GM12873 (cell line): ENCODE measurements around the gene NCKAP5L.

Experiments used
- TF ChIP-seq, protein P1 (sequence below): IDR thresholded peaks from 2 replicates; pipeline ENCODE4 v1.5.1; 2012; ENCODE audit warnings: low read depth, mild to moderate bottlenecking, moderate library complexity, low read length, control low read depth; ENCODE audit not compliant: insufficient read depth; ENCODE audit errors: missing control alignments

NCKAP5L gene, protein sequence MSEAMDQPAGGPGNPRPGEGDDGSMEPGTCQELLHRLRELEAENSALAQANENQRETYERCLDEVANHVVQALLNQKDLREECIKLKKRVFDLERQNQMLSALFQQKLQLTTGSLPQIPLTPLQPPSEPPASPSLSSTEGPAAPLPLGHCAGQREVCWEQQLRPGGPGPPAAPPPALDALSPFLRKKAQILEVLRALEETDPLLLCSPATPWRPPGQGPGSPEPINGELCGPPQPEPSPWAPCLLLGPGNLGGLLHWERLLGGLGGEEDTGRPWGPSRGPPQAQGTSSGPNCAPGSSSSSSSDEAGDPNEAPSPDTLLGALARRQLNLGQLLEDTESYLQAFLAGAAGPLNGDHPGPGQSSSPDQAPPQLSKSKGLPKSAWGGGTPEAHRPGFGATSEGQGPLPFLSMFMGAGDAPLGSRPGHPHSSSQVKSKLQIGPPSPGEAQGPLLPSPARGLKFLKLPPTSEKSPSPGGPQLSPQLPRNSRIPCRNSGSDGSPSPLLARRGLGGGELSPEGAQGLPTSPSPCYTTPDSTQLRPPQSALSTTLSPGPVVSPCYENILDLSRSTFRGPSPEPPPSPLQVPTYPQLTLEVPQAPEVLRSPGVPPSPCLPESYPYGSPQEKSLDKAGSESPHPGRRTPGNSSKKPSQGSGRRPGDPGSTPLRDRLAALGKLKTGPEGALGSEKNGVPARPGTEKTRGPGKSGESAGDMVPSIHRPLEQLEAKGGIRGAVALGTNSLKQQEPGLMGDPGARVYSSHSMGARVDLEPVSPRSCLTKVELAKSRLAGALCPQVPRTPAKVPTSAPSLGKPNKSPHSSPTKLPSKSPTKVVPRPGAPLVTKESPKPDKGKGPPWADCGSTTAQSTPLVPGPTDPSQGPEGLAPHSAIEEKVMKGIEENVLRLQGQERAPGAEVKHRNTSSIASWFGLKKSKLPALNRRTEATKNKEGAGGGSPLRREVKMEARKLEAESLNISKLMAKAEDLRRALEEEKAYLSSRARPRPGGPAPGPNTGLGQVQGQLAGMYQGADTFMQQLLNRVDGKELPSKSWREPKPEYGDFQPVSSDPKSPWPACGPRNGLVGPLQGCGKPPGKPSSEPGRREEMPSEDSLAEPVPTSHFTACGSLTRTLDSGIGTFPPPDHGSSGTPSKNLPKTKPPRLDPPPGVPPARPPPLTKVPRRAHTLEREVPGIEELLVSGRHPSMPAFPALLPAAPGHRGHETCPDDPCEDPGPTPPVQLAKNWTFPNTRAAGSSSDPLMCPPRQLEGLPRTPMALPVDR (N-terminal part only)

DNA sequence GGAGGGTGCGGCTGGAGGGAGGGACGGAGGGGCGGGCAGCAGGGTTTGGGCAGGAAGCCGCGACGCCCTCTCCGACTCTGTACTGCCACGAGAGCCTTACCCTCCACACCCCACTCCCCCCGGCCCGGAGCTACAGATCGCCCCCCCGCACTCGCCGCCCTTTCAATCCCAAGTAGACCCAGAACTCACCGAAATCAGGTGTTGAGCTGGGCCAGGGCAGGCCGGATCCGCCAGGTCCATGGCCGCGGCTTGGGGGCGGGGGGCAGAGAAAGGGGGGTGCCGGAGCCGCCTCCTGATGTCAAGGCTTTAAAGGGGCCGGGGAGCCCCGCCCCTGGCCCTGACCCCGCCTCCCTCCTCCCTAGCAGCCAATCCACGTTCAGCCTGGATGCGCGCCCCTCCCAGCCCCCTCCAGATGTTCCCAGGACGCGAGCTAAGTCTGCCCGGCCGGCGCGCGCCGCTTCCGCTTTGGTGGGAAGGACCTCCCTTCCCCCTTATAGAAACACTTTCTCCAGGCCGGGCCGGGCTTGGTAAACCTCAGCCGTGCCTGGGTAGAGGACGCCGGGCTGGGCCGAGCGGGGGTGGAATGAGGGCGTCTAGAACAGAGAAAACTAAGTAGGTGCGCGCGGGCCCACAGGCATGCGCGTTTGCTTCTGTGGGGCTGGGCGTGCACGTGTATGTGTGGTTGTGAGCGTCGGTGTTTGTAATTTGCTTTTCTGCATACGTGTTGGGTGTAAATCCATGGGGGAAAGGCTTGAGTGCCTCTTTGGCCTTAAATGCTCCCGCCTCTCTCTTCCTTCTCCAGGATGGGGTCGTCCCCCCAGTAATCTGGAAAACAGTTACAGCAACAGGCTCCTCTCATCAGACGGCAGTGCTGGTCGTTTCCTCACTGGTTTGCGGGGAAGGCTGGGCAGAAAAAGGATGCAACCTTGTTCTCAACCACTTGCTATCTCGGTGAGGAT, at the start of gene NCKAP5L:
NCKAP5L (minus strand) TSS at position 281 of the 959 bp plus-strand sequence. CDS start 24,369 bp downstream, outside the sequence.
- TF ChIP-seq, protein P1, sequence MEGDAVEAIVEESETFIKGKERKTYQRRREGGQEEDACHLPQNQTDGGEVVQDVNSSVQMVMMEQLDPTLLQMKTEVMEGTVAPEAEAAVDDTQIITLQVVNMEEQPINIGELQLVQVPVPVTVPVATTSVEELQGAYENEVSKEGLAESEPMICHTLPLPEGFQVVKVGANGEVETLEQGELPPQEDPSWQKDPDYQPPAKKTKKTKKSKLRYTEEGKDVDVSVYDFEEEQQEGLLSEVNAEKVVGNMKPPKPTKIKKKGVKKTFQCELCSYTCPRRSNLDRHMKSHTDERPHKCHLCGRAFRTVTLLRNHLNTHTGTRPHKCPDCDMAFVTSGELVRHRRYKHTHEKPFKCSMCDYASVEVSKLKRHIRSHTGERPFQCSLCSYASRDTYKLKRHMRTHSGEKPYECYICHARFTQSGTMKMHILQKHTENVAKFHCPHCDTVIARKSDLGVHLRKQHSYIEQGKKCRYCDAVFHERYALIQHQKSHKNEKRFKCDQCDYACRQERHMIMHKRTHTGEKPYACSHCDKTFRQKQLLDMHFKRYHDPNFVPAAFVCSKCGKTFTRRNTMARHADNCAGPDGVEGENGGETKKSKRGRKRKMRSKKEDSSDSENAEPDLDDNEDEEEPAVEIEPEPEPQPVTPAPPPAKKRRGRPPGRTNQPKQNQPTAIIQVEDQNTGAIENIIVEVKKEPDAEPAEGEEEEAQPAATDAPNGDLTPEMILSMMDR, result no peak

DNA sequence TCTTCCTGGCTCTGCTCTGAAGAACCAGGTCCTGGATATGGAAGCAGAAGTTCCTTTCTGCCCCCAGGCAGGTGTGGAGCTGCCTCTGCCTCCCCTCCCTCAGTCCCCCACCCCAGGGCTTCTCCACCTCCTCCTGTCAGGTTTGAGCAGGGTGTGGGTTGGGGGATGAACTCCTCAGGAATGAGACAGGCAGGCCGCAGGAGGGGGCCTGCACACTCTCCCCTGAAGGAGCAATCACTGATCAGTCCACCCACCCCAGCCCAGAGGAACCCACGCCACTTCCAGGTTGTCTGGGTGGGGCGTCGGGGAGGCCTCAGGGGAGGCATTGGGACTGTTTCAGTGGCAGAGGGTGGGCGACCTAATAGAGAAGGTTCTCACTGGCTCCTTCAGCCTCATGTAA, 48.9 kb upstream of the NCKAP5L start:
- TF ChIP-seq, protein P1, result no peak

DNA sequence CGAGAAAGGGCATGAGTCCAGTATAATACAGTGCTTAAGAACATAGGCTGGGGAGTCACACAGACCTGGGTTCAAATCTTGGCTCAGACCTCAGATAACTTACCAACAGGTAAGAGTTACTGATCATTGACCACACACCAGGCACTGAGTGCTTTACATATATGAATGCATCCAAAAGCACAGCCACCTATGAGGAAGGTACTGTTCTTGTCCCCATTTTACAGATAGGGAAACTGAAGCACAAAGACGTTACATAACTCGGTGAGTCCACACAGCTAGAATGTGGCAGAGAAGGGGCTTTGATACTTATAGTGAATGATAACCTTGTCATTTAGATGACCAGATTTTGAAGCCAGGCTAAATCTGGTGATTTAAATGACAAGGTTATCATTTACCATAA, 47.9 kb upstream of the NCKAP5L start:
- TF ChIP-seq, protein P1, result no peak

DNA sequence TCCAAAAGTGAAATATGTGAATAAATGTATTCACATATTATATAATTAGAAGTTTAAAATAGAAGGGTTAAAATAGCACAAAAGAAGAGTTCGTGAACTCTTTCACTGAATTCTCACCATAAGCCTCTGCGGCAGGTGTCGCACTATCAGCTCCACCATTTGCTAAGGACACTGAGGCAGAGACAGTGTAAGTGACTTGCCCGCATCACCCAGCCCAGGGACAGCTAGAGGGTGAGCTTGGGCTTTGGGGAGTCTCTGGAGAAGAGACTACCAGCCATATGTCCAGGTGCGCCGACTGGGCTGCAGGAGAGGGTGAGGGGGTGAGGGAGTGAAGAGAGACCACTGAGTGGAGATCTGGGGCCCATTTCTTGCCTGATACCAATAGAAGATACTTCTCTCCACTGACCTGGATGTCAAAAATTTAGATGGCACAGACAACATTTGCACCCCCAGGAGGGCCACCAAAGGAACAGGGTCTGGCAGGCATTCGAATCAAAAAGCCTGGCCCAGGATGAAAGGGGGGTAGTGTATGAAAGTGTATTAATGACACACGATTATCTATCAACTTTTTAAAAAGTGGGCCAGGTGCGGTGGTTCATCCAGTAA, 47.0 kb upstream of the NCKAP5L start:
- TF ChIP-seq, protein P1, result no peak

DNA sequence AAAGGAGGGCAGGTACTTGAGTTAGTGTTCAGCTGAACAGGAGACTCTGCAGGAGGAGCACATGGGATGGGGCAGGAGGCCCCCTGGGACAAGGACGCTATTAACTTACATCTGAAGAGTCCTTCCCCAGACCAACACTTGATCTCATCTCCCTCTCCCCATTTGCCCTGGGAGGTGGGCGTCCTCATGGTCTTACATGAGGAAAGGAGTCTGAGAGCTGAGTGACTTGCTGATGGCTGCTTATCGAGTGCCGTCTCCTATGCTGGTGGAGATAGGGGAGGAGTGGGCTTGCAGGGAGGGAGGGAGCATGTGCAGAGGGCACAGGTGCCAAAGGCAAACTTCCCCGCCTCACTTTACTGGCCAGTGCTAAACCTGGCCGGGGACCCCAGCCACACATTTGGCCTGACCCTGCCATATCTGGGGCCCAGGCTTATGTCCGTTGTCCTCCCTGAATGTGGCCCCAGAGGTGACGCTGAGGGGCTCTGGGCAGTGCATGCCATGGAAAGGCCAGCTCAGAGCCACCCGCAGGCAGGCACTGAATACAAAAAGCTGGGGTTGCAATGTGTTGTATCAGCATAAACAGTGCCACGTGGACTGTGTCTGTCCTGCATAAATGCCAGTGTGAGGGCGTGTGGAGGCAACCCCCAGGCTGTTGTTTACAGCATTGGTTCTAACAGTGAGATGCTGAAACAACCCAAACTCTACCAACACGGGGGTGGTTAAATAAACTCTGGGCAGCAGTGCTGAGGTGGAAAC, 46.1 kb upstream of the NCKAP5L start:
- TF ChIP-seq, protein P1, result no peak
